Keratinocyte (primary cell): ENCODE results near the gene RAG2. TPM values are rescaled to one million over a fixed set of nuclear protein-coding genes. Genes with fewer than 3 reads are reported as not detected.

Experiments used
- DNase-seq: peaks from one replicate; pipeline ENCODE4 v3.0.0-alpha.2; 2011; ENCODE audit warnings: low read depth, missing footprints, low spot score
- FAIRE-seq: peaks from 2 replicates; lab custom pipeline; 2011; peaks lifted over from hg19 to GRCh38; lab: Jason Lieb, UNC
- H2AFZ ChIP-seq: 2 replicates; pipeline ENCODE4 v1.6.0; 2012; ENCODE audit warnings: low read length, control low read depth, inconsistent platforms; ENCODE audit not compliant: control insufficient read depth
- H3K27ac ChIP-seq: 2 replicates; pipeline ENCODE4 v1.5.1; 2011; ENCODE audit warnings: low read length; ENCODE audit not compliant: control insufficient read depth, insufficient read depth
- H3K27me3 ChIP-seq: 3 replicates; pipeline ENCODE4 v1.6.0; 2011; ENCODE audit warnings: low read length; ENCODE audit not compliant: control insufficient read depth, insufficient read depth; ENCODE audit errors: extremely low read depth
- H3K36me3 ChIP-seq, 2 experiments: 2 replicates in 1 of 2; 3 replicates in 1 of 2; pipeline ENCODE4 v1.5.1; 2011; ENCODE audit warnings: low read length in 2 of 2, mild to moderate bottlenecking in 1 of 2; ENCODE audit not compliant: control insufficient read depth in 2 of 2, insufficient read depth in 2 of 2; ENCODE audit errors: extremely low read depth in 1 of 2
- H3K4me1 ChIP-seq: 3 replicates; pipeline ENCODE4 v1.5.1; 2011; ENCODE audit warnings: low read length; ENCODE audit not compliant: control insufficient read depth, insufficient read depth; ENCODE audit errors: extremely low read depth
- H3K4me2 ChIP-seq: 3 replicates; pipeline ENCODE4 v1.6.0; 2011; ENCODE audit warnings: low read depth, low read length; ENCODE audit not compliant: control insufficient read depth, insufficient read depth; ENCODE audit errors: extremely low read depth
- H3K4me3 ChIP-seq, 3 experiments: fragments of 200-600 bp in 1 of 3; sonication (generic) in 1 of 3; 2 replicates in 2 of 3; 3 replicates in 1 of 3; pipeline ENCODE4 v1.5.1; 2011 to 2016; ENCODE audit warnings: low read length in 3 of 3, mild to moderate bottlenecking in 3 of 3, control low read depth in 2 of 3, inconsistent platforms in 1 of 3, low read depth in 1 of 3, mixed read lengths in 1 of 3, mixed run types in 1 of 3, moderate library complexity in 1 of 3; ENCODE audit not compliant: control insufficient read depth in 2 of 3, insufficient read depth in 2 of 3; ENCODE audit errors: extremely low read depth in 1 of 3
- H3K79me2 ChIP-seq: 2 replicates; pipeline ENCODE4 v1.6.0; 2012; ENCODE audit warnings: low read length; ENCODE audit not compliant: control insufficient read depth, insufficient read depth
- H3K9ac ChIP-seq: 3 replicates; pipeline ENCODE4 v1.6.0; 2011; ENCODE audit warnings: low read length; ENCODE audit not compliant: control insufficient read depth, insufficient read depth; ENCODE audit errors: extremely low read depth
- H3K9me1 ChIP-seq: 3 replicates; pipeline ENCODE4 v1.6.0; 2011; ENCODE audit warnings: low read length; ENCODE audit not compliant: control insufficient read depth, insufficient read depth; ENCODE audit errors: extremely low read depth
- H3K9me3 ChIP-seq: 2 replicates; pipeline ENCODE4 v1.5.1; 2012; ENCODE audit warnings: low read depth, low read length; ENCODE audit not compliant: control insufficient read depth
- H4K20me1 ChIP-seq: 3 replicates; pipeline ENCODE4 v1.6.0; 2011; ENCODE audit warnings: low read length; ENCODE audit not compliant: control insufficient read depth, insufficient read depth; ENCODE audit errors: extremely low read depth
- CTCF ChIP-seq, 3 experiments: IDR thresholded peaks in 1 of 3; conservative IDR thresholded peaks in 1 of 3; optimal IDR thresholded peaks in 1 of 3; 2 replicates in 2 of 3; 3 replicates in 1 of 3; pipeline versions ENCODE3 to v1.5.1; 2011; ENCODE audit warnings: low read length in 3 of 3, mild to moderate bottlenecking in 3 of 3, moderate library complexity in 2 of 3, control low read depth in 1 of 3, inconsistent platforms in 1 of 3; ENCODE audit not compliant: insufficient read depth in 2 of 3; ENCODE audit errors: extremely low read depth in 1 of 3
- EZH2 ChIP-seq: IDR thresholded peaks from one replicate; pipeline ENCODE4 v1.6.1; 2012; ENCODE audit warnings: inconsistent platforms, mild to moderate bottlenecking, low read length, moderate library complexity
- dilution Hi-C: fragments of 300-500 bp; cut with MboI; formaldehyde crosslinking; loops from one replicate; pipeline ENCODE4 v1.7.0; 2020; ENCODE audit warnings: low sequenced_read_pairs; ENCODE audit not compliant: extremely low pct_ligation_motif_present
- polyA minus RNA-seq, 3 experiments: library from RNA; depleted of rRNA, polyadenylated mRNA; stranded (reverse); fragments of >200 nt; gene quantifications; 1 replicate in 1 of 3; 2 replicates in 1 of 3; 3 replicates in 1 of 3; pipeline ENCODE4 v1.2.3, GENCODE V29; 2011
- polyA plus RNA-seq, 5 experiments: library from polyadenylated mRNA; depleted of rRNA in 3 of 5; stranded (reverse) in 3 of 5; stranded (forward) in 1 of 5; unstranded in 1 of 5; fragments of >200 nt; gene quantifications; 1 replicate in 1 of 5; 2 replicates in 3 of 5; 3 replicates in 1 of 5; pipeline versions ENCODE4 v1.2.1 to v1.2.3, GENCODE V29; 2011 to 2012; ENCODE audit warnings: missing spikeins in 2 of 5, low read depth in 1 of 5, low replicate concordance in 1 of 5

The RAG2 gene
- polyA plus RNA-seq (not detected in 3 replicates), polyA minus RNA-seq (not detected in 3 replicates)
- polyA plus RNA-seq (2011; ENCODE audit: low read depth) = not detected
- not detected in 2 replicates for polyA plus RNA-seq (2011; cell fraction: cytosol; rRNA removed)
- not detected in 2 replicates for polyA plus RNA-seq (2011; cell fraction: nucleus; rRNA removed)
- polyA plus RNA-seq (2012; ENCODE audit: low replicate concordance) = not detected in 2 replicates
- not detected for polyA minus RNA-seq (2011; cell fraction: cytosol; rRNA and poly(A)+ RNA removed)
- not detected in 2 replicates for polyA minus RNA-seq (2011; cell fraction: nucleus; rRNA and poly(A)+ RNA removed)

DNA sequence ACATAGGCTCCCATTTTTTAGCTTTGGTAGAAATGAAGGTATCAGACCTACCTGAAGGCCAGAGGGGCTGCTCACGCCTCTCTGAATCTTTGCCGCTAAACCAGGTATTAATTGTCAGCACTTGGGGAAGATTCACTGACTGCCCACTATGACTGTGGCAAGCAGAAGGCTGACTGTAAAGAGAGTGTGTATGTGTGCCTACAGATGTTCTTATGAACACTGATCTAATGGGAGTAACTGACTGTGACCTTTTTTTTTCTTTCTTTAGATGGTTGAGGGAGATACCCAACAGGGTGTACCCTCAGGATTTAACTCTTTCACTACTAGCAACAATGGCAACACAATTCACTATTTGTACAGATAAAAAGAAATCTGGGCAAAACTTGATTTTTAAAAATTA lies at the start of gene RAG2:
Gene RAG2, minus strand, starts transcription at position 186 of the 400 bp plus-strand sequence. CDS start 4,068 bp downstream, outside the sequence.
- FAIRE-seq (no peak), DNase-seq (no peak)
- no peak within 1 kb of the TSS for H3K4me3 ChIP-seq
- no peak within 1 kb of the TSS for H2AFZ ChIP-seq
- no peaks in the 10 kb centered on the region for H3K79me2 ChIP-seq
- dilution Hi-C loops = no loop called here
- H3K4me1 ChIP-seq = peaks cover 3% of the 10 kb centered on the region
- H3K27me3 ChIP-seq = no peaks in the 10 kb centered on the region
- H3K36me3 ChIP-seq = no peaks in the 10 kb centered on the region
- no peak within 1 kb of the TSS for H3K4me2 ChIP-seq
- H3K9me3 ChIP-seq = no peaks in the 10 kb centered on the region
- H4K20me1 ChIP-seq = no peaks in the 10 kb centered on the region
- H3K9me1 ChIP-seq = no peaks in the 10 kb centered on the region
- TF ChIP-seq EZH2 = no peak
- TF ChIP-seq CTCF (optimal IDR thresholded peaks at IDR 0.05 in 1 of 3, IDR thresholded peaks at IDR 0.05 in 1 of 3, conservative IDR thresholded peaks at IDR 0.05 in 1 of 3; ENCODE audit: extremely low read depth in 1 of 3, insufficient read depth in 2 of 3, low read length in 3 of 3) = no peak
- no peak within 1 kb of the TSS for H3K9ac ChIP-seq
- no peak within 1 kb of the TSS for H3K27ac ChIP-seq

DNA sequence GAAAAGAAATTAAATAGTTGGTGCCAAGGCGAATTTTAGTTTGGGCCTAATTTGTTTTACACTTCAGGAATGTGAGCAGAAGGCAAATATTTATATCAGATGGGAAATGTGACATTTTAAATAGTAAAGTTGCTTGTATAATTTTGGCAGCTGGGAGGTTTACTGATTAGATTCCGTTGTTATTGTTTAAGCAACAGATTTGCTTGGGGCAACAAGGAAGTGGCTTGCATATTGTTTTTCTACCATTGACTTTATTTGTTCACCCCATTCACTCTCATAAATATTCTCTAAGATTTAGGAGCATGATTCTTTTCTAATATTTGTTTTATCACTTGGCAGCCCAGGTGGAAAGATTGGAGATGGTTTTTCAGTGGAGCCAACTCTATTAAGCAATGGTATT lies 40.5 kb upstream of the RAG2 start:
- no peaks in the 10 kb centered on the region for H3K9me3 ChIP-seq
- H4K20me1 ChIP-seq = no peaks in the 10 kb centered on the region
- no peaks in the 10 kb centered on the region for H3K36me3 ChIP-seq
- no peak overlapping the region for H3K9ac ChIP-seq
- no peaks in the 10 kb centered on the region for H3K4me1 ChIP-seq
- no peak overlapping the region for H3K4me3 ChIP-seq
- TF ChIP-seq CTCF (optimal IDR thresholded peaks at IDR 0.05 in 1 of 3, IDR thresholded peaks at IDR 0.05 in 1 of 3, conservative IDR thresholded peaks at IDR 0.05 in 1 of 3; ENCODE audit: extremely low read depth in 1 of 3, insufficient read depth in 2 of 3, low read length in 3 of 3) (no peak), EZH2 (no peak)
- no peaks in the 10 kb centered on the region for H3K79me2 ChIP-seq
- FAIRE-seq (no peak), DNase-seq (no peak)
- no peak overlapping the region for H3K4me2 ChIP-seq
- dilution Hi-C loops = no loop called here
- no peaks in the 10 kb centered on the region for H3K27me3 ChIP-seq
- no peak overlapping the region for H2AFZ ChIP-seq
- no peaks in the 10 kb centered on the region for H3K9me1 ChIP-seq
- no peak overlapping the region for H3K27ac ChIP-seq
